Activated CD8-positive, alpha-beta memory T cell treated with anti-CD3 and anti-CD28 coated beads, Interleukin-2, amount 50 U/mL, for 24 hours (primary cell): ENCODE data around the gene BATF.
"Not testable (repeated sequence)": the region's sequence is repeated elsewhere in the genome, so short reads cannot be mapped to it uniquely, and the experiment has no call there.

Source experiments
- DNase-seq: peaks from one replicate; pipeline ENCODE4 v3.0.0-alpha.2; 2020; ENCODE audit errors: extremely low read depth

The BATF gene, protein sequence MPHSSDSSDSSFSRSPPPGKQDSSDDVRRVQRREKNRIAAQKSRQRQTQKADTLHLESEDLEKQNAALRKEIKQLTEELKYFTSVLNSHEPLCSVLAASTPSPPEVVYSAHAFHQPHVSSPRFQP

DNA sequence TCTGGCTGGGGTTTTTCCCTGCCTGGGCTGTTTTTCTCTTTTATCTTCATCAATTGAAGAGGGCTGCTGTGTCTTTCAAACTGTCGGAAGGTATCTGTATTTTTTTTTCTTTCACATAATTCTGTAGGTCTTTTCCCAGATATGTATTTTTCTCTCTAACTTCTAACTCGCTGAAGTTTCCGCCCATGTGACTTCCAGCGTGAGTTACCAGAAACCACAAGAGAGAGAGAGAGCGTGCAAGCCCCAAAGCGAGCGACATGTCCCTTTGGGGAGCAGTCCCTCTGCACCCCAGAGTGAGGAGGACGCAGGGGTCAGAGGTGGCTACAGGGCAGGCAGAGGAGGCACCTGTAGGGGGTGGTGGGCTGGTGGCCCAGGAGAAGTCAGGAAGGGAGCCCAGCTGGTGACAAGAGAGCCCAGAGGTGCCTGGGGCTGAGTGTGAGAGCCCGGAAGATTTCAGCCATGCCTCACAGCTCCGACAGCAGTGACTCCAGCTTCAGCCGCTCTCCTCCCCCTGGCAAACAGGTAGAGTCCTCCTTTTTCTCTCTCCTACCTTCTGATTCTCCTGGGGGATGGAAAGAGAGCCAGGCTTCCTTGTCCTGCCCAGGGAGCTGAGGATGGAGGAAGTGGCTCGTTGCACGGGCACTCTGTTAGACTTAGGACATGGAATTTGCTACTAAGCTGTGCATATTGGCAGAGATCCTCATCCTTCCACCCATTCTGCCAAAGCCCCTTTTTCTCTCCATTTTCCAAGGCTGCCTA lies at the start of gene BATF:
Gene BATF, plus strand, starts transcription at position 246 of the 759 bp plus-strand sequence. Its CDS starts 214 bp downstream, at position 460.
- DNase-seq = no peak

DNA sequence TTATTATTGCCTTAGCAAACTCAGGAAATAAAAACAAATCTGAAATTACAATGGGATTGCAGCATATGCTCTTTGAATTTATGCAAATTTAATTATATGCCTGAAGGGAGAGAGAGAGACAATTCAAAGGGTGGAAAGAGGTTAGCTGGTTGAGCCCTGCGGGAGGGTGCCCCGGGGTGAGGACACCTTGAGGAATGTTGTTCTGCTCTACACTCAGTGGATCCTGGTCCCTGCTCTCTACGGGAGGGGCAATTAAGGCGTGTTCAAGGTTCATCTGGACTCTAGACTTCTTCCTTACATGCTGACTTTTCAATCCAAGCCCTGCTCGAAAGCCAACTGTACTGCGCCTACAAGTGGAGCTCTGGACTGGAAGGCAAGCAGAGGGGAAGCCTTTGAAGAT lies 48.1 kb upstream of the BATF start:
- DNase-seq = not testable (repeated sequence)

DNA sequence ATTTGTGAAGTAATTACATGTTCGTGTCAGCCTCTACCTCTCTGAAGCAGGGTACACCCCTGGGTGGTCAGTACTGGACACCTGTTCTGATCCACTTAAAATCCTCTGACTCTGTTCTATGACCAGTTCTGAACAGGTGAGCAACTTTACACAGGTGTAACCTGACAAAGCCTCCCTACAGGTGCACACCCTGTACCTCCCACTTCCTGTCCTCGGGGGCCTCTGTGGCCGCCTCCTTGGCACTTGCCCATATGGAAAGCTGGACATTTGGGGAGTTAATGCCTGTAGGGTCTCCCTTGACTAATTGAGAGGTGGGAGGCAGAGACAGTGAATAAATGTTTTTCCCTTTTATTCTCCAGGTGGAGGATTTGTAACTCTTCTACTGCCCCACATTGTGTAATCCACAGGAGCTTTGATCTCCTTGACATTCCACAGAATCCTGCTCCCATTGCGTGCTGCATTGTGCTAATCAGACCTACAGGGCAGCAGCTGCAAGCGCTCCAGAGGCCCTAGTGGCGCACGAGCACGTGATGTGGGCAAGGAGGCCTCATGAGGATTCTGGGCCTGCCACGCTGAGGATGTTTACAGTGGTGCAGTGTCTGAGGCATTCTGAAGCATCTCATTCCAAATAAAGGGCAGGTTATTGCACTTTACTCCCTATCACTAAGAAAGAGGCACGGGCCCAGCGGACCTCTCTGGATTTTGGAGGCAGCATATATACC lies 45.8 kb upstream of the BATF start:
- no peak for DNase-seq

DNA sequence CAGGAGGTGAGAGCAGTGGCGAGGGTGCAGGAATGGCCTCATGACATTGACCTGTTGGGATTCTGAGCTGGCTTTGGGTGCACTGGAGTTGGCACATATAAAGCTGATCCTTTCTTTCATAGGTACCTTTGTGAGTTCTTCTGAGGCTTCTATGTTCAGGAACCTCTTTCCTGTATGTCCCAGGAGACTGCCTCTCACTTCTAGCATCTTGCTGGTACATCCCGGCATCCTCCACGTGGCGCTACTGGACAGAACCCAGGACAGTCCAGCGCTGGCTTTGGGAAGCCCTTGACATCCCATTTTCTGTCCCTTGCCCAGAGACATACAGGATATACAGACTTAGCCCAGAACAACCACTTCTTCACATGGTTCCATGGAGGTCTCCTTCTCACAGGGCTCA lies 44.4 kb upstream of the BATF start:
- DNase-seq = no peak

DNA sequence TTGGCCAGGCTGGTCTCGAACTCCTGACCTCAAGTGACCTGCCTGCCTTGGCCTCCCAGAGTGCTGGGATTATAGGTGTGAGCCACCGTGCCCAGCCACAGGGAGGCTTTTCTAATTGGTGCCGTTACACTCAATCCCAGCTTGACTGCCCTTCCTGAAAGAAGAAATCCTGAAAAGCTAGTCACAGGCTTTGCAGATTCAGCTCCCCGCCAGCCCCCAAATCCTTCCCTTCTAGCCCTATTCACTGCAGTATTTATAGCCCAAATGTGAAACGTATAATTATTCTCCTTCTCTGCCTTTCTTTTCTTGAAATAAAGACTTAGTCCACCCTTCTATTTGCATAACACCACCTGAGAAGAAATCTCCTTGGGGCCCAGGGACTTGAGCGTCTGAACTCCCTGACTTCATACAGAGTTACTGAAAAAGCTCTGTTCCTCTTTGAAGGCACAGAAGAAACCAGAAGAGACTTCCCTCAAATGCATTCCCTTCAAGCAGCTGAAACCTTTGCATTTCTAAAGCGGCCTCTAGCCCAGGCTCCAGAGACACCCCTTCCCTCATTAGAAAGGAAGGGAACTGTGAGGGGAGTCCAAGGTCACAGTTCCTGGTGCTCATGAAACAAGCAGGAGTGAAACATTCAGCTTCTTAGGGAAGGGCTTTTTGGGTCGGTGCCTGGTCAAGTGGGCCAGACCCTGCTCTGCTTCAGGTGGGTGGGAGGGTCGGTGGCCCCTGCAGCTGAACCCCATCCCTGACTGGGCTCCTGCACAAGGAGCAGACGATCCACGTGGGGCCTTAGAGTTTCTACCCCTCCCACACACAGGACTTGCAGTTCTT lies 42.3 kb upstream of the BATF start:
- no peak for DNase-seq

DNA sequence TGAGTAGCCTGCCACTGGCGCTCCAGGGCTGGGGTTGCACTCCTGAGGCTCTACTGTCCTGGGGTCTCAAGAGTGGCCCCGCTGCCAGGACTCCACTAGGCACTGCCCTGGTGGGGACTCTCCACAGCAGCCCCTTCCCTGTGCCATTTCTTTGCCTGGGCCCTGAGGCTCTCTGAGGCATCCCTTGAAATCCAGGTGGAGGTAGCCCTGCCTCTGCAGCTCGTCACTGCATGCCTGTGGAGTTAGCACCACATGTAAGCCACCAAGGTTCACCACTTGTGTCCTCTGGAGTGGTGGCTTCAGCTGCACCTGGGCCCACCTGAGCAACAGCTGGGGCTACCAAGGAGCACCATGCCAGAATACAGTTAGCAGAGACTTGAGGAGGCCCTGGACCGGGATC lies 39.9 kb upstream of the BATF start:
- DNase-seq = no peak

DNA sequence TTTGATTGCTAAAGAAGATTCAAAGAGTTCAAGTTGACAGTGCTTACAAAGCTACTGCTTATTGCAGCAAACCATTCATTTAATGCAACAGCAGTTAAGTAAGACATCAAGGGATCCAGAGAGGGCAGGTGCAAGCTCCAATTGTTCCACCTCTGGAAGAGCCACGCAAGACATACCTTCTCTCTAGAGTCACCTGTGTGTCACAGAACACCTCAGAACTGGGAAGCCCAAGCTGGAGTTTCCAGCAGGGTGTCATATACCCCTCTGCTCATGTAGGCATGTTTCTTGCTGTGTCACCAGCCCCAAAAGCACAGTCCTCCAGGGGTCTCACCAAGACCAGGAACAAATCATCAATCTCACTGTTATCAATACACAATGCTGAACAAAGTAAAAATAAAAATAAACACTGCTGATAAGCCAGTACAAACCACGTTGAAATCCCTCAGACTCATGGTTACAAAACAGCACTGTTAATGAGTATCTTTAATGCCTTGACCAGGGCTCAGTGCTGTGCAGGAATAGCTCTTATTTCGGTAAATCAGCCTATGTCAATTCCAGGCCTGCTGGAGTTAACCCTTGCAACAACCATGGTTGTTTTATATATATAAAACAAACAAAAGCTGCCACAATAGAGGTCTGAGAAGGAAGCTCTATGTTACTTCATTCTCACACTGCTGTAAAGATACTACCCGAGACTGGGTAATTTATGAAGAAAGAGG lies 37.4 kb upstream of the BATF start:
- DNase-seq = no peak

DNA sequence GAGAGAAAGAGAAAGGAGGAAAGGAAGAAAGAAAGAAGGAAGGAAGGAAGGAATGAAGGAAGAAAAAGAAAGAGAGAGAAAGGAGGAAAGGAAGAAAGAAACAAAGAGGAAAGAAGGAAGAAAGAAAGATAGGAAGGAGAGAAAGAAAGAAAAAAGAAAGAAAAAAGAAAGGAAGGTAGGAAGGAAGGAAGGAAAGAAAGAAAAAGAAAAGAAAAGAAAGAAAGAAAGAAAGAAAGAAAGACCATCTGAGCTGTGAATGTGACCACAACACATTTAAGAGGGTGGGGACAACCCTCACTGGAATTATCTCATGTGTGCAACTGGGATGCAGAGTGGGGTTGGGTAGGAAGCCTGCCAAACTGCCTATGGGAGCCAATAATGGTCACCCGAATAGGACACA lies 36.0 kb upstream of the BATF start:
- no peak for DNase-seq

DNA sequence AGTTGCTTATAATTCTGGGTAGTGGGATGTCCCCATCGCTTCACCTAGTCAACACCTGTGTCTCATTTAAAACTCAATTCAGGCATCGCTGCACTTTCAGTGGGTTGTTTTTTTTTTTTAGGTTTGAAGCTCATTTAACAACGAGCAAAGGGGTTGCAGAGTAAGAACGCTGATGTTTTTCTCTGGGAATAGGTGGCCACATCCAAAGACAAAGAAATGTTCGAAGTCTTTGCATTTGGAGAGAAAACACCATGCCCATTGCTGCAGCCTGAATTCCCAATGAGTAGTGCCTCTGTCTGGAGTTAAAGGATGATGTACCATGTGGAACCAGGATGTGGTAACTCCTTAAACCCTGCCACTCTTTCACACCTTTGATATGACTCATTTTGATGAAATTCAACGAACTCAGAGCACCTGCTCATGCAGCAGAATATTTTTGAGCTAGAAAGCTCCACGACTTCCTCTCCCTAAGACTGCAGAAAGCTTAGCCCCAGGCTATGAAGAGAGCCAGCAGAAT lies 35.1 kb upstream of the BATF start:
- no peak for DNase-seq

DNA sequence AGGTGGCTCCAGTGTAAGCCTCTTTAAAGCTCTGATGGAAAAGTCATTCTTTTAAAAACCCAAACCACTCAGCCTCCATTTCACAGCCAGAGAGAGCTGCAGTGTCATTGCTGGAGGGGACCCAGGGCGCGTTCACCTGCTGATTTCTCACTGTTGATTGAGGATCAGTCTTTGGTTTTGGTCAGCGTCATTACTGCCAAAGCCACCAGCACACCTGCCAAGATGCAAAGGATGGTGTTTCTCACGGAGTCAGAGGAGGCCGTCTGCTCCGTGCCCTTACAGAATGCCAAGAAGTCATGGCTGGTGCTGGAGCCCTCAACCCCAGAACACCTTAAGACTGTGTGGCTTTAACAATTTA lies 32.8 kb upstream of the BATF start:
- DNase-seq = no peak

DNA sequence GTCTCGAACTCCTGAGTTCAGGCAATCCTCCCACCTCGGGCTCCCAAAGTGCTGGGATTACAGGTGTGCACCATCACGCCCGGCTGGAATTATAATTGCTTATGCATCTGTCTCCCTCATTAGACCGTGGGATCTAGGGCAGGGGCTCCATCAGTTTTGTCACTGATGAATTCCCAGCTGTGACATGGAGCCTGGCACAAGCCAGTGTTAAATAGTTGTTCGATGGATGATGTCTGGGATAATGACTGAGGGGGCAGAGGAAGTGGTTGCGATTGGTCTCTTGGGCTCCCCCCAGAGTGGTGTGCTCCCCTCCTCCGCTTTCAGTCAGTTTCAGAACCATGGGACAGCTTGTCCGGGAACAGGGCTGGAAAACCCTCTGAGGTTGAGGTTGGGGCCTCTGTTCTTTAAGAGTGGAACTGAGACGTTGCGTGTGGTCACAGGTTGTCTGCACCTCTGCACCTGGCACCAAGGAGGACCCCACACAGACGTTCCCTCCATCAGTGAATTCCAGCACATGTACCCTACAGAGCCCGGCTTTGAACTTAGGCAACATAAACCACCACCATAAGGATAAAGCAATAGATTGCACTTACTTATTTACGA lies 30.8 kb upstream of the BATF start:
- DNase-seq = no peak

DNA sequence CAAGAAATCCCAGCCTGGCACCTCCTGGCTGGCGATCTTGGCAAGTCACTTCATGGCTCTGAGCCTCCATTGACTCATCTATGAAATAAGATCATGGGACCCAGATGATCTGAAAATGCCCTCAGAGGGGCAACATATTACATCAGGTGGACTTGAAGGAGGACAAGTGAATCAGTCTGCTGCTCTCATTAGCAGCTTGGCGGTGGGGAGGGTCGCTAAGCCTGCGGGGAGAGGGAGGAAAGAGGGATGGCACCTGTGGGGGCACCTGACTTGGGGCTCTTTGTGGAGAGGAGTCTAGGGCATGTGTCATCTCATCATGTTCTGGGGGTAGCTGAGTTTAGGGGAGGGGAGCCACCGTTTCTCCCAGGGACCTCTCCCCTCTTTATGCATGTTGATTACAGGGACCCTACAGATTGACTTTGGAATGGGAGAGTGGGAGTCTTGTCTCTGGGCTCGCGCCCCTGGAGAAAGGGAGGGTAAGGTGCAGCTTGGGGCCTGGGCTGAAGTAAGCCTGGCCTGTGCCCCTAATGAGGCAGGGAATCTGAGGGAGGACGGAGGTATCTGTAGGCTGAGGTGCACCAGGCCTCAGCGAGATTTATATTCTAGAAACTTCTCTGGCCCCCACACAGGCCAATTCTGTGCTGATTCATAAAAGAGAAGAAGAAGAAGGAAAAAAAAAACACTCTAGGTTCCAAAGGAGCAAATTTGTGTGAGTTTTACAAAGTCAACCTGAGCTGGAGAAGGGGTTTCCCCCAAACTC lies 29.3 kb upstream of the BATF start:
- no peak for DNase-seq

DNA sequence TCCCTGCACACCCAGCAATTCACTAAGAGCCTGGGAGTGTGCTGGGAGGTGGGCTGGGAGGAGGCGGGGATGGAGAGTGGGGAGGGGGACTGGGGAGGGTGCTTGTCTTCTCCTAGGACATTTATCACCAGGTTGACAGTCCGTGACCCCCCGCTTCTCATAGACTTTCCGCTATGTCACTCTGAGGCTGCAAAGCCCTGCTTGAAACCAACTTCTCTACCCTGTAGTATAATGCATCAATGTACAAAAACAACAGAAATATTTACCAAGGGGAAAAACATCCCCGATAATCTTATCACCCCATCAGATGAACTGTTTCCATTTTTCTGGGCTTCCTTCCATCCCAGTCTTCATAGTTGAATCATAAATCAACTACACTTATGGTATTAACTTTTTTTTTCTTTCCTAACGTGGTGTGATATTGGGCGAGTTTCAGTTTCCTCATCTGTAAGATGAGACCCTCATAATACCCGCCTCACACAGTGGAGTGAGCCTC lies 28.6 kb upstream of the BATF start:
- DNase-seq = no peak

DNA sequence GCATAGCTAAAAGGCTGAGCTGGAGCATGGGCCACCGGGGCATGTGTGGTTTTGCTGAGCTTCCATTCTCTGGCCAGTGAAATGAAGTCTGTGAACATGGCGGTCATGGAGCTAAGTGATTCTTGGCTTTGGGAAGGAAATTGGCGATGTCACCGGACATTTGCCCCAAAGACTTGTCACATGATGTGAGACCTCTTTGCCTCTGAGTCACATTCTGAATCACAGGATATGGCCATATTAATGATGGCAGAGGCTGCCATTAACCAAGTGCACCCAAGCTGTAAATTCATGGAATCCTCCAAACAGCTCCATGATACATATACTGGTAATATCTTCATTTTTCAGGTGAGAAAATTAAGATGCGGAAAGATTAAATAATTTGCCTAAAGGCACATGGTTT lies 27.4 kb upstream of the BATF start:
- no peak for DNase-seq

DNA sequence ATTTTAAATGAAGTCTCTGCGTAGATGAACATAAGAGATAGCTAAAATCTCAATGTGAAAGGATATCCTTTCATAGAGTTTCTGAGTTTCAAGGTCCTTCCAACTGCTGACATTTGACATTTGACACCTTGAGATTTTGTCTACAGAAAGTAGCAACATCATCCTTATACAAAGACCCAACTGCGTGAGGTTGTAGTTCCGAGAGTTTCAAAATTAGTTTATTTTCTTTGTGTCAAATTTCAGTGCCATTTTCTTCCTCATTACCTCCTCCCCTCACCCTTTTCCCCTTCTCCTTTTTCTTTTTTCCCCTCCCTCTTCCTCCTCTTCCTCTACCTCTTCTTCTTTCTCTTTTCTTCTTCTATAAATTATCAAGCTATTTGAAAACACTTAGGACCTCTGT lies 26.9 kb upstream of the BATF start:
- DNase-seq = no peak

DNA sequence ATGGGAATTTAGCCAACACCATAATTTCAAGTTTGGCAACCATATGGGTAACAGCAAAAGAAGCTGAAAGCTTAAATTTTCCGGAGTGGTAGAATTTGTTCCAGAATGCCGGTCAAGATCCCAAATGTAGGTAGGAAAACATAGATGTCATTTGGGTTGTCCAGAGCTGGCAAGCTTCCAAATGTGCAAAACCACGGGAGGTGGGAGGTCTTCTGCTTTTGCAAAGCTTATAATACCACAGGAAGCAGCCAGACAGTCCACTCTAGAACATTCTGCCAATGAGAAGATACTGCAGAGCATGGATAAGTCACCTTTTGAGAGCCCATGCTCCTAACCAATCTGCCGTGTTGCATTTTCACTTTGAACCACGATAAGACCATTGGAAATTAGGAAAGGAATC lies 26.4 kb upstream of the BATF start:
- no peak for DNase-seq

DNA sequence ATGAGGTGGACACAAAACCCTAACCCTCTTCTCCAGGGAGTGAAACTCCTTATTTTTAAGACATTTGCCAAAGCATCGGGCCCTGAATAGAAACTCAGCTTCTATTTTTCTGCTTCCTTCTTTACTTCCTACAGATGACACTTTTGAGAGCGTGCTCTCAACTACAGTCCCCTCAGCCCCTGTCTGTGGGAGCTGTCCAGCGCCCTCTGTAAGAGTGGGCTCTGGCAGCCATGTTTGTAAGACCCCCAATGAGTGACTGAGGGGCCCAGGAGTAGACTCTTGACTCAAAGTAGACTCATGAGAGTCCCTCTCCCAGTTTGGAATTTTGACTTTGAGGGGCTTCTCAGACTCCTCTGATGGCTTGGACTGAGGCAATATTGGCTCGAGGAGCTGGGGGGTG lies 25.5 kb upstream of the BATF start:
- DNase-seq = no peak

DNA sequence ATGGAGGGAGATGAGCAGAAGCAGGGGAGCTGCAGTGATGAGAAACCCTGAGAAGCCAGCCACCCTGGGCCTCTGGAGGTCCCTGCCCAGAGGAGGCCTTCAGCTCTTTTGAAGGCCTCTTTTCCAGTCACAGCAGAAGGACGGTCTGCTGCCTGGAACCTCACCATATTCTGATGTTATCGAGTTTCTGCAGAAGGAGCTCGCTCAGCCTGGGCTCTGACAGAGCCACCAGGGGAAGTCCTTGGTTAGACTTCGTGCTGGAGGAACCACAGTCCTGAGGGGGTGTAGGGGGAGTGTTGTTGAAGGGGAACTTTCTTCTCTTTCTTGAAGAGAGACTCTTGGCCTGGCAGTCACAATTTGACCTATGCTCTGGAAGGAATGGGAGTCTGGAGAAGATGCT lies 25.1 kb upstream of the BATF start:
- DNase-seq = no peak

DNA sequence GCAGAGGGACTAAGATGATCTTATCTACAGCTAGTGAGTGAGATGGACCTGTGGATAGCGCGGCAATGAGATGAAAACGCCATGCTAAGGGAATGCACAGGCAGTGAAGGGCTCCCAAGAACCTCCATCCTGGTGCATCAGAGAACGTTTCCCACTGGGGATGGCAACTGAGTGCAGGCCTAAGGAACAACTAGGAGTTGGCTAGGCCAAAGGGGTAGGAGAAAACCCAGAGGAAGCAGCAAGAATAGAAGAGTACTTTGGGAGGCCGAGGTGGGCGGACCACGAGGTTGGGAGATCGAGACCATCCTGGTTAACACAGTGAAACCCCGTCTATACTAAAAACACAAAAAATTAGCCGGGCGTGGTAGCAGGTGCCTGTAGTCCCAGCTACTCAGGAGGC lies 24.6 kb upstream of the BATF start:
- no peak for DNase-seq
